ENCODE data around the gene PCDHAC2.

PCDHAC2 gene

GRCh38 chr5:140989254-140990020, 23.2 kb downstream of the PCDHAC2 start:
- DNase-seq = no peak

- no peak for DNase-seq
Observed at GRCh38 chr5:140992828-140993227, 26.6 kb downstream of the PCDHAC2 start.

GRCh38 chr5:140996060-140996459, 29.8 kb downstream of the PCDHAC2 start:
- DNase-seq = no peak

GRCh38 chr5:140998921-140999410, 32.7 kb downstream of the PCDHAC2 start:
- no peak for DNase-seq

GRCh38 chr5:141001446-141001843, 35.2 kb downstream of the PCDHAC2 start:
- peak; percentile 45 for DNase-seq

- DNase-seq = peak; percentile 39
Observed at GRCh38 chr5:141001844-141002604, 35.7 kb downstream of the PCDHAC2 start.

GRCh38 chr5:141002605-141002965, 36.3 kb downstream of the PCDHAC2 start:
- DNase-seq = no peak

- DNase-seq = no peak
Observed at GRCh38 chr5:141003031-141003430, 36.8 kb downstream of the PCDHAC2 start.

GRCh38 chr5:141003791-141004611, 37.7 kb downstream of the PCDHAC2 start:
- peak; percentile 63 for DNase-seq

GRCh38 chr5:141007791-141008190, 41.5 kb downstream of the PCDHAC2 start:
- DNase-seq = no peak

- DNase-seq = no peak
Observed at GRCh38 chr5:141010047-141010793, 43.9 kb downstream of the PCDHAC2 start.

GRCh38 chr5:141017943-141018342, 51.7 kb downstream of the PCDHAC2 start:
- no peak for DNase-seq
